B cell (primary cell): ENCODE results near the gene GINS2. TPM values are rescaled to one million over a fixed set of nuclear protein-coding genes. Genes with fewer than 3 reads are reported as not detected.

Source experiments
- ATAC-seq: fragments of 200-7000 bp; cut with Tn5 transposase; one replicate; pipeline ENCODE4 v1.10.0; 2021; ENCODE audit warnings: low read depth, mild to moderate bottlenecking, moderate number of reproducible peaks, moderate library complexity
- CTCF ChIA-PET: fragments of 350-600 bp; sonication (Branson Sonifier 250); formaldehyde crosslinking; loops from one replicate; lab custom pipeline; 2021; ENCODE audit warnings: antibody characterized with exemption, inconsistent platforms; lab: Charles Lee
- POLR2A ChIA-PET: fragments of 350-600 bp; sonication (Branson Sonifier 250); formaldehyde crosslinking; loops from one replicate; lab custom pipeline; 2021; ENCODE audit warnings: antibody characterized with exemption; lab: Charles Lee
- DNase-seq: peaks from one replicate; pipeline ENCODE4 v3.0.0; 2013
- H2AFZ ChIP-seq: 2 replicates; pipeline ENCODE4 v1.6.1; 2012; ENCODE audit warnings: mild to moderate bottlenecking, low read depth, low read length; ENCODE audit not compliant: insufficient read depth, poor library complexity, severe bottlenecking
- H3K27ac ChIP-seq, 2 donors: 1 replicate in 1 of 2; 2 replicates in 1 of 2; pipeline ENCODE4 v1.5.1; 2012 to 2013; ENCODE audit warnings: low read length in 2 of 2, mild to moderate bottlenecking in 2 of 2, moderate library complexity in 1 of 2
- H3K27me3 ChIP-seq, 4 experiments: fragments of 200-600 bp in 1 of 4; sonication (generic) in 1 of 4; replicated peaks in 1 of 4; 1 replicate in 2 of 4; 2 replicates in 2 of 4; pipeline versions ENCODE4 v1.6.1 to v1.7.0; 2013 to 2016; ENCODE audit warnings: low read length in 3 of 4, mild to moderate bottlenecking in 2 of 4, mixed read lengths in 1 of 4, moderate library complexity in 1 of 4; ENCODE audit not compliant: insufficient read depth in 4 of 4, control insufficient read depth in 3 of 4; ENCODE audit errors: control extremely low read depth in 1 of 4
- H3K36me3 ChIP-seq, 2 experiments: replicated peaks in 1 of 2; 1 replicate in 1 of 2; 2 replicates in 1 of 2; pipeline versions ENCODE4 v1.6.1 to v1.7.1; 2013; ENCODE audit warnings: low read length in 1 of 2; ENCODE audit not compliant: insufficient read depth in 2 of 2, control insufficient read depth in 1 of 2; ENCODE audit errors: control extremely low read depth in 1 of 2, extremely low read depth in 1 of 2
- H3K4me1 ChIP-seq, 2 donors: fragments of 200-600 bp in 1 of 2; sonication (generic) in 1 of 2; 1 replicate in 1 of 2; 2 replicates in 1 of 2; pipeline versions ENCODE4 v1.5.1 to v1.6.1; 2013 to 2017; ENCODE audit warnings: low read length in 2 of 2; ENCODE audit not compliant: control insufficient read depth in 2 of 2, insufficient read depth in 2 of 2
- H3K4me2 ChIP-seq: replicated peaks from 2 replicates; pipeline ENCODE3; 2012; ENCODE audit warnings: mild to moderate bottlenecking, low read depth, low read length; ENCODE audit not compliant: poor library complexity, severe bottlenecking
- H3K4me3 ChIP-seq, 5 experiments: fragments of 200-600 bp in 1 of 5; sonication (generic) in 1 of 5; 1 replicate in 3 of 5; 2 replicates in 2 of 5; pipeline versions ENCODE4 v1.5.1 to v1.7.0; 2011 to 2016; ENCODE audit warnings: low read length in 4 of 5, mild to moderate bottlenecking in 4 of 5, low read depth in 2 of 5, control low read depth in 1 of 5, moderate library complexity in 1 of 5; ENCODE audit not compliant: insufficient read depth in 1 of 5; ENCODE audit errors: control extremely low read depth in 1 of 5, extremely low read depth in 1 of 5
- H3K79me2 ChIP-seq: fragments of 200-600 bp; sonication (generic); one replicate; pipeline ENCODE4 v1.6.0; 2016; ENCODE audit warnings: low read length; ENCODE audit not compliant: control insufficient read depth, insufficient read depth
- H3K9ac ChIP-seq: fragments of 200-600 bp; sonication (generic); 2 replicates; pipeline ENCODE4 v1.6.1; 2017; ENCODE audit warnings: mild to moderate bottlenecking, low read length, moderate library complexity
- H3K9me3 ChIP-seq, 3 donors: one replicate each; pipeline versions ENCODE4 v1.6.1 to v1.7.1; 2013; ENCODE audit warnings: low read length in 2 of 3; ENCODE audit not compliant: control insufficient read depth in 2 of 3, insufficient read depth in 1 of 3; ENCODE audit errors: control extremely low read depth in 1 of 3
- H4K20me1 ChIP-seq: 2 replicates; pipeline ENCODE4 v1.6.0; 2012; ENCODE audit warnings: mild to moderate bottlenecking, low read length; ENCODE audit not compliant: insufficient read depth, control insufficient read depth, poor library complexity, severe bottlenecking
- H3K27ac Mint-ChIP-seq: one replicate; pipeline ENCODE4 v1.8.0; 2021; ENCODE audit warnings: mixed read lengths
- H3K27me3 Mint-ChIP-seq: one replicate; pipeline ENCODE4 v1.8.0; 2021; ENCODE audit warnings: mixed read lengths
- H3K4me1 Mint-ChIP-seq: one replicate; pipeline ENCODE4 v1.8.0; 2021; ENCODE audit warnings: mixed read lengths
- H3K4me3 Mint-ChIP-seq: one replicate; pipeline ENCODE4 v1.8.0; 2021; ENCODE audit warnings: mixed read lengths
- H3K9me3 Mint-ChIP-seq: one replicate; pipeline ENCODE4 v1.8.0; 2022; ENCODE audit warnings: mixed read lengths; ENCODE audit not compliant: insufficient read depth
- EZH2 ChIP-seq: IDR thresholded peaks from 2 replicates; pipeline ENCODE4 v1.6.1; 2012; ENCODE audit warnings: borderline replicate concordance, low read depth, mild to moderate bottlenecking, moderate library complexity, low read length; ENCODE audit not compliant: insufficient read depth, poor library complexity, severe bottlenecking
- WGBS: methylation state at CpG from one replicate; pipeline ENCODE4 v1.1.5; 2013; ENCODE audit warnings: missing lambda C conversion rate; ENCODE audit not compliant: insufficient coverage; 5-methylcytosine and 5-hydroxymethylcytosine counted together
- intact Hi-C: fragments of 100-400 bp; cut with micrococcal nuclease; formaldehyde crosslinking; loops from one replicate; pipeline ENCODE4 v1.10.0; 2022
- polyA plus RNA-seq: library from polyadenylated mRNA; depleted of rRNA; stranded (reverse); fragments of >200 nt; gene quantifications from 2 replicates; pipeline ENCODE4 v1.2.3, GENCODE V29; 2012
- total RNA-seq, 2 donors: library from RNA; stranded (reverse); fragments of 120-200 nt in 1 of 2; gene quantifications; 1 replicate in 1 of 2; 2 replicates in 1 of 2; pipeline versions ENCODE4 v1.2.3 to v1.2.4, GENCODE V29; 2013 to 2022
- TF ChIP-seq, protein P1 (sequence below): fragments of 200-600 bp; IDR thresholded peaks from one replicate; pipeline ENCODE4 v1.8.0; 2022; ENCODE audit warnings: antibody characterized with exemption, mild to moderate bottlenecking

Gene GINS2
- total and polyA plus RNA-seq, 2 donors (not counting 1 experiment from before 2014, with no cell fraction given) = 0.52 to 4.2 TPM

DNA sequence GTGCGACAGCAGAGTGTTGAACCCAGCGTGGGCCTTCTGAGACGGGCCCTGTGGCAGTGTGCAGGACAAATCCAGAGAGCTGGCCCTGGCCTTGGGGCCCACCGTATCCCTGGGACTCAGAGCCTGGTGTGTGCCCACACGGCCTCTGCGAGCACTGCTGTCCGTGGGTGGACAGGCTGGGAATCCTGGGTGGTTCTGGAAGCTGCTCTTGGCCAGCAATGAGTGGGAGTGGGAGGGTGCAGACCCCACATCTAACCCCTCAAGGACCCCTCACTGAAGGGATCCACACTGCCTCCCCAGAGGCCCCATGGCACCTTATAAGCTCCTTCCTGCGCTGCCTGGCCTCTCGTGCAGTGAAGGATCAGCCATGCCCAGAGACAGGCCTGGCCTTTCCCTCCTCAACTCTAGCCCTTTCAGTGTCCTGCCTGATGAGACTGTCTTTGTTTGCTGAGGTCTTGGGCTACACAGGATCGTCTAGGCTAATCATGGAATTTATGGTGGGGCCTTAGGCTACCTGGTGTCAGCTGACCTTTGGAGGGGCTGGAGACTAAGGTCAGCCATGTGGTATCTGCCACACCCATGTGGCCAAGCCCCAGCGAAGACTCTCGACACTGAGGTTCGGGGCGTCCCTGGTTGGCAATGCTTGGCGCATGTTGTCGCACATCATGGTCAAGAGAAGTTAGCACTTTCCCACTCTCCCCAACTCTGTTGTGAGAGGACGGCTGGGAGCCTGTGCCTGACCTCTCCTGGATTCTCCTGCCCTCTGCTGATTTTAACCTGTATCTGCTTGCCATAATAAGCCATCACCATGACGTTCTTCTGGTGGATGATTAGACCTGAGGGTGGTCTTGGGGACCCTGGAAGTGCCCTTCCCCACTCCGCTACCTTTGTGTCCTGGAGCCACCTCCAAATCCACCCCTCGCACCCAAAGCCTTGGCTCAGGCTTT is 16.4 kb upstream of the GINS2 start:
- intact Hi-C loops = no loop called here
- no peak overlapping the region for H3K9ac ChIP-seq
- peaks cover 0 to 8% (median 0%) of the 10 kb centered on the region in 3 donors for H3K9me3 ChIP-seq
- no peaks in the 10 kb centered on the region for H3K27me3 Mint-ChIP-seq
- no peak overlapping the region for H3K4me3 Mint-ChIP-seq
- H4K20me1 ChIP-seq = peaks cover 11% of the 10 kb centered on the region
- H3K27me3 ChIP-seq = no peaks in the 10 kb centered on the region
- H3K4me1 ChIP-seq = no peaks in the 10 kb centered on the region
- H3K4me1 Mint-ChIP-seq = no peaks in the 10 kb centered on the region
- no peak overlapping the region for H3K4me3 ChIP-seq
- TF ChIP-seq, protein P1, sequence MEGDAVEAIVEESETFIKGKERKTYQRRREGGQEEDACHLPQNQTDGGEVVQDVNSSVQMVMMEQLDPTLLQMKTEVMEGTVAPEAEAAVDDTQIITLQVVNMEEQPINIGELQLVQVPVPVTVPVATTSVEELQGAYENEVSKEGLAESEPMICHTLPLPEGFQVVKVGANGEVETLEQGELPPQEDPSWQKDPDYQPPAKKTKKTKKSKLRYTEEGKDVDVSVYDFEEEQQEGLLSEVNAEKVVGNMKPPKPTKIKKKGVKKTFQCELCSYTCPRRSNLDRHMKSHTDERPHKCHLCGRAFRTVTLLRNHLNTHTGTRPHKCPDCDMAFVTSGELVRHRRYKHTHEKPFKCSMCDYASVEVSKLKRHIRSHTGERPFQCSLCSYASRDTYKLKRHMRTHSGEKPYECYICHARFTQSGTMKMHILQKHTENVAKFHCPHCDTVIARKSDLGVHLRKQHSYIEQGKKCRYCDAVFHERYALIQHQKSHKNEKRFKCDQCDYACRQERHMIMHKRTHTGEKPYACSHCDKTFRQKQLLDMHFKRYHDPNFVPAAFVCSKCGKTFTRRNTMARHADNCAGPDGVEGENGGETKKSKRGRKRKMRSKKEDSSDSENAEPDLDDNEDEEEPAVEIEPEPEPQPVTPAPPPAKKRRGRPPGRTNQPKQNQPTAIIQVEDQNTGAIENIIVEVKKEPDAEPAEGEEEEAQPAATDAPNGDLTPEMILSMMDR = no peak
- TF ChIP-seq EZH2 = no peak
- 93% methylated on average over 13 of the region's 20 CpGs for WGBS
- POLR2A ChIA-PET = interaction anchor here (0.6 kb wide), 1 partner anchor 16 kb away, joined by 10 read pairs; the partner anchor contains the start of gene GINS2
- ATAC-seq (no peak), DNase-seq (no peak)
- peaks cover 0 to 26% of the 10 kb centered on the region in 2 experiments for H3K36me3 ChIP-seq
- H3K4me2 ChIP-seq = no peak overlapping the region
- H3K9me3 Mint-ChIP-seq = no peaks in the 10 kb centered on the region
- H3K27ac ChIP-seq = no peak overlapping the region
- CTCF ChIA-PET = no interaction called here
- H3K27ac Mint-ChIP-seq = no peak overlapping the region
- H3K79me2 ChIP-seq = no peaks in the 10 kb centered on the region
- H2AFZ ChIP-seq = no peak overlapping the region

GRCh38 chr16:85704011-85704410 is 15.3 kb upstream of the GINS2 start:
- Mint-ChIP-seq H3K4me1 (no peaks in the 10 kb centered on the region), H3K27ac (no peak overlapping the region), H3K4me3 (no peak overlapping the region), H3K9me3 (no peaks in the 10 kb centered on the region), H3K27me3 (no peaks in the 10 kb centered on the region)
- TF ChIP-seq EZH2 = no peak
- TF ChIP-seq, protein P1 = no peak
- Histone ChIP-seq H2AFZ (no peak overlapping the region), H3K4me1 (no peaks in the 10 kb centered on the region), H3K27ac (no peak overlapping the region), H3K27me3 (no peaks in the 10 kb centered on the region), H3K9me3 (peaks cover 0 to 8% (median 0%) of the 10 kb centered on the region in 3 donors), H3K79me2 (no peaks in the 10 kb centered on the region), H3K36me3 (peaks cover 0 to 18% of the 10 kb centered on the region in 2 experiments), H4K20me1 (peaks cover 5% of the 10 kb centered on the region), H3K4me2 (no peak overlapping the region), H3K9ac (no peak overlapping the region), H3K4me3 (no peak overlapping the region)
- 97% methylated on average over 4 of the region's 11 CpGs for whole genome bisulfite sequencing
- intact Hi-C loops = no loop called here
- POLR2A ChIA-PET = no interaction called here
- CTCF ChIA-PET = interaction anchor here (0.8 to 1.2 kb wide), 2 partner anchors 15 to 45 kb away, joined by 3 read pairs; no protein-coding TSS in a partner anchor
- DNase-seq = no peak
- no peak for ATAC-seq
